Measurements from ENCODE around the gene LRIG1.

- TF ChIP-seq CTCF (IDR thresholded peaks at IDR 0.05) (no peak), POLR2A (IDR thresholded peaks at IDR 0.05) (no peak), POLR2AphosphoS5 (IDR thresholded peaks at IDR 0.05) (no peak)
Observed at GRCh38 chr3:66439666-66440344, 61.0 kb downstream of the LRIG1 start.

Measured in prostate gland (tissue), 2 donors.